Esophagus squamous epithelium (tissue), 5 donors: ENCODE results near the gene DBN1. TPM values are rescaled to one million over a fixed set of nuclear protein-coding genes. Genes with fewer than 3 reads are reported as not detected.

ENCODE experiments used
- DNase-seq: peaks from one replicate; lab custom pipeline; 2025; lab: John Stamatoyannopoulos, UW
- H3K27ac ChIP-seq, 4 donors: fragments of 200-600 bp; sonication (generic); one replicate each; pipeline ENCODE4 v1.5.1; 2016 to 2019; ENCODE audit warnings: mild to moderate bottlenecking in 1 of 4
- H3K27me3 ChIP-seq, 4 donors: fragments of 200-600 bp; sonication (generic); 1 replicate in 3 of 4; 2 replicates in 1 of 4; pipeline versions ENCODE4 v1.5.1 to v1.6.0; 2017 to 2021; ENCODE audit warnings: antibody characterized with exemption in 1 of 4
- H3K36me3 ChIP-seq, 3 donors: fragments of 200-600 bp; sonication (generic); one replicate each; pipeline ENCODE4 v1.5.1; 2016 to 2019
- H3K4me1 ChIP-seq, 3 donors: fragments of 200-600 bp; sonication (generic); one replicate each; pipeline ENCODE4 v1.5.1; 2017 to 2019
- H3K4me3 ChIP-seq, 4 donors: fragments of 200-600 bp; sonication (generic); 1 replicate in 3 of 4; 2 replicates in 1 of 4; pipeline ENCODE4 v1.5.1; 2016 to 2019; ENCODE audit warnings: mild to moderate bottlenecking in 2 of 4, moderate library complexity in 1 of 4
- H3K9me3 ChIP-seq, 3 donors: fragments of 200-600 bp; sonication (generic); one replicate each; pipeline ENCODE4 v1.5.1; 2016 to 2019
- CTCF ChIP-seq, 6 experiments: fragments of 450-650 bp in 4 of 6; fragments of 200-600 bp in 2 of 6; sonication (generic) in 2 of 6; IDR thresholded peaks; one replicate each; pipeline ENCODE4 v1.5.1; 2016 to 2019; ENCODE audit warnings: antibody characterized with exemption in 6 of 6, mild to moderate bottlenecking in 4 of 6, moderate library complexity in 4 of 6
- POLR2A ChIP-seq, 4 donors: fragments of 450-650 bp; IDR thresholded peaks; one replicate each; pipeline ENCODE4 v1.6.1; 2017; ENCODE audit warnings: antibody characterized with exemption in 4 of 4, mild to moderate bottlenecking in 4 of 4, moderate library complexity in 3 of 4
- WGBS, 2 donors: methylation state at CpG; one replicate each; pipeline ENCODE4 v1.1.5; 2018; 5-methylcytosine and 5-hydroxymethylcytosine counted together
- intact Hi-C: fragments of 100-400 bp; cut with DNase I; formaldehyde crosslinking; loops from one replicate; pipeline ENCODE4 v1.15.0; 2022
- total RNA-seq, 4 donors: library from RNA; depleted of rRNA; stranded (reverse); fragments of >200 nt; gene quantifications; one replicate each; pipeline ENCODE4 v1.1.0, GENCODE V29; 2016
- donor health status: DM: yes; HTN: yes; CAD: no.

The DBN1 gene
- total RNA-seq, 4 donors from 2014 or later, result 11.9 to 51.1 (median 27.2) TPM

- DNase-seq, result peak; percentile 48
- TF ChIP-seq CTCF (IDR thresholded peaks at IDR 0.05) (peak in 5 of 6 experiments; percentile 34 to 74 (median 59)), POLR2A (IDR thresholded peaks at IDR 0.05) (no peak)
- intact Hi-C loops, result loop anchor here (10.0 kb wide), 1 partner anchor 142 kb away; the partner anchor contains the start of gene MXD3
- H3K4me1 ChIP-seq, result peaks cover 32 to 66% (median 39%) of the 10 kb centered on the region in 3 donors
- H3K4me3 ChIP-seq, result no peak overlapping the region
- peaks cover 0 to 13% (median 0%) of the 10 kb centered on the region in 4 donors for H3K27me3 ChIP-seq
- H3K9me3 ChIP-seq, result no peaks in the 10 kb centered on the region
- H3K27ac ChIP-seq, result peak overlapping the region in 3 of 4 donors; percentile 30 to 65 (median 50)
- peaks cover 0 to 27% (median 5%) of the 10 kb centered on the region in 3 donors for H3K36me3 ChIP-seq
- WGBS, 2 donors, result 68 to 72% methylated on average over 12 to 17 of the region's 24 CpGs
Measured at GRCh38 chr5:177456976-177457851, 16.2 kb downstream of the DBN1 start.

- no peak for DNase-seq
- whole genome bisulfite sequencing, 2 donors, result 27 to 46% methylated on average over 8 to 12 of the region's 12 CpGs
- Histone ChIP-seq H3K4me1 (peaks cover 29 to 63% (median 39%) of the 10 kb centered on the region in 3 donors), H3K27ac (peak overlapping the region in 3 of 4 donors; percentile 30 to 65 (median 50)), H3K27me3 (peaks cover 0 to 15% (median 0%) of the 10 kb centered on the region in 4 donors), H3K36me3 (peaks cover 0 to 27% (median 5%) of the 10 kb centered on the region in 3 donors), H3K4me3 (peak overlapping the region in 3 of 4 donors; percentile 43 to 76 (median 74)), H3K9me3 (no peaks in the 10 kb centered on the region)
- TF ChIP-seq POLR2A (IDR thresholded peaks at IDR 0.05), result no peak
- no peak for TF ChIP-seq CTCF (IDR thresholded peaks at IDR 0.05)
- intact Hi-C loops, result loop anchor here (10.0 kb wide), 1 partner anchor 142 kb away; the partner anchor contains the start of gene MXD3
Measured at GRCh38 chr5:177456591-177456964, 16.9 kb downstream of the DBN1 start.

GRCh38 chr5:177455661-177456590 lies 17.5 kb downstream of the DBN1 start:
- peaks cover 29 to 61% (median 39%) of the 10 kb centered on the region in 3 donors for H3K4me1 ChIP-seq
- 0% methylated on average over 1 to 10 of the region's 76 CpGs for WGBS, 2 donors
- H3K27me3 ChIP-seq, result peaks cover 0 to 18% (median 0%) of the 10 kb centered on the region in 4 donors
- TF ChIP-seq POLR2A (IDR thresholded peaks at IDR 0.05) (no peak), CTCF (IDR thresholded peaks at IDR 0.05) (peak; percentile 91 to 94 (median 92))
- peak; percentile 50 for DNase-seq
- peak overlapping the region; percentile 43 to 76 (median 60) for H3K4me3 ChIP-seq
- H3K27ac ChIP-seq, result peak overlapping the region; percentile 68 to 91 (median 80)
- peaks cover 0 to 27% (median 5%) of the 10 kb centered on the region in 3 donors for H3K36me3 ChIP-seq
- no peaks in the 10 kb centered on the region for H3K9me3 ChIP-seq
- intact Hi-C loops, result loop anchor here (10.0 kb wide), 1 partner anchor 141 kb away; the partner anchor contains the start of gene MXD3

GRCh38 chr5:177455036-177455660 lies 18.3 kb downstream of the DBN1 start:
- Histone ChIP-seq H3K4me1 (peaks cover 30 to 65% (median 39%) of the 10 kb centered on the region in 3 donors), H3K9me3 (no peaks in the 10 kb centered on the region), H3K4me3 (peak overlapping the region; percentile 43 to 76 (median 60)), H3K27ac (peak overlapping the region; percentile 68 to 91 (median 80)), H3K36me3 (peaks cover 0 to 24% (median 5%) of the 10 kb centered on the region in 3 donors), H3K27me3 (peaks cover 0 to 25% (median 0%) of the 10 kb centered on the region in 4 donors)
- DNase-seq, result no peak
- WGBS, 2 donors, result no CpG with 5 or more reads among the region's 80 CpGs
- TF ChIP-seq POLR2A (IDR thresholded peaks at IDR 0.05) (no peak), CTCF (IDR thresholded peaks at IDR 0.05) (peak; percentile 66 to 89 (median 74))
- intact Hi-C loops, result loop anchor here (10.0 kb wide), 1 partner anchor 140 kb away; the partner anchor contains the start of gene MXD3
